Trophoblast cell (in vitro differentiated cells and primary cell): ENCODE results near the gene KCNQ2.

Experiments
- DNase-seq, 2 donors: peaks; one replicate each; pipeline ENCODE4 v3.0.0-alpha.2; 2016
- H2AFZ ChIP-seq: 2 replicates; pipeline ENCODE4 v1.6.1; 2013; ENCODE audit warnings: low read length, moderate library complexity, mild to moderate bottlenecking; ENCODE audit not compliant: insufficient read depth, poor library complexity
- H2AK5ac ChIP-seq: 2 replicates; pipeline ENCODE4 v1.6.1; 2013; ENCODE audit warnings: mild to moderate bottlenecking, low read length
- H2BK120ac ChIP-seq: 2 replicates; pipeline ENCODE4 v1.6.1; 2013; ENCODE audit warnings: low read length, mild to moderate bottlenecking, moderate library complexity; ENCODE audit not compliant: insufficient read depth, poor library complexity
- H2BK12ac ChIP-seq: 2 replicates; pipeline ENCODE4 v1.6.1; 2013; ENCODE audit warnings: mild to moderate bottlenecking, low read length, moderate library complexity
- H2BK5ac ChIP-seq: 2 replicates; pipeline ENCODE4 v1.6.1; 2013; ENCODE audit warnings: low read length, low read depth, moderate library complexity, mild to moderate bottlenecking; ENCODE audit not compliant: poor library complexity
- H3K14ac ChIP-seq: 2 replicates; pipeline ENCODE4 v1.6.1; 2013; ENCODE audit warnings: mild to moderate bottlenecking, low read length
- H3K18ac ChIP-seq: 2 replicates; pipeline ENCODE4 v1.6.1; 2013; ENCODE audit warnings: mild to moderate bottlenecking, low read length
- H3K23ac ChIP-seq: 2 replicates; pipeline ENCODE4 v1.6.1; 2013; ENCODE audit warnings: low read length
- H3K27ac ChIP-seq: 2 replicates; pipeline ENCODE4 v1.5.1; 2013; ENCODE audit warnings: low read depth, mild to moderate bottlenecking, inconsistent platforms, low read length, moderate library complexity
- H3K27me3 ChIP-seq: 2 replicates; pipeline ENCODE4 v1.6.1; 2013; ENCODE audit warnings: inconsistent platforms, mild to moderate bottlenecking, low read length, moderate library complexity; ENCODE audit not compliant: insufficient read depth
- H3K36me3 ChIP-seq, 2 experiments: 1 replicate in 1 of 2; 2 replicates in 1 of 2; pipeline ENCODE4 v1.6.1; 2013; ENCODE audit warnings: low read length in 2 of 2, mild to moderate bottlenecking in 2 of 2, moderate library complexity in 1 of 2; ENCODE audit not compliant: insufficient read depth in 2 of 2, control insufficient read depth in 1 of 2
- H3K4ac ChIP-seq: 2 replicates; pipeline ENCODE4 v1.6.1; 2013; ENCODE audit warnings: low read depth, mild to moderate bottlenecking, low read length, moderate library complexity
- H3K4me1 ChIP-seq, 2 experiments: 1 replicate in 1 of 2; 2 replicates in 1 of 2; pipeline ENCODE4 v1.6.1; 2013; ENCODE audit warnings: low read length in 2 of 2, mild to moderate bottlenecking in 2 of 2, moderate library complexity in 1 of 2; ENCODE audit not compliant: insufficient read depth in 2 of 2, control insufficient read depth in 1 of 2
- H3K4me2 ChIP-seq: 2 replicates; pipeline ENCODE4 v1.6.1; 2013; ENCODE audit warnings: inconsistent platforms, mild to moderate bottlenecking, low read length, moderate library complexity
- H3K4me3 ChIP-seq: 2 replicates; pipeline ENCODE4 v1.5.1; 2013; ENCODE audit warnings: mild to moderate bottlenecking, low read depth, low read length, inconsistent platforms
- H3K79me1 ChIP-seq: one replicate; pipeline ENCODE4 v1.6.1; 2013; ENCODE audit warnings: low read length
- H3K79me2 ChIP-seq: 2 replicates; pipeline ENCODE4 v1.6.1; 2013; ENCODE audit warnings: low read length, mild to moderate bottlenecking; ENCODE audit not compliant: control insufficient read depth, insufficient read depth, poor library complexity
- H3K9ac ChIP-seq: 2 replicates; pipeline ENCODE4 v1.6.1; 2013; ENCODE audit warnings: mild to moderate bottlenecking, low read length
- H3K9me3 ChIP-seq: 2 replicates; pipeline ENCODE4 v1.6.1; 2013; ENCODE audit warnings: low read depth, mild to moderate bottlenecking, control low read depth, inconsistent platforms, low read length; ENCODE audit not compliant: insufficient read depth
- H4K12ac ChIP-seq: 2 replicates; pipeline ENCODE4 v1.6.1; 2013; ENCODE audit warnings: low read depth, mild to moderate bottlenecking, low read length, moderate library complexity
- H4K8ac ChIP-seq: 2 replicates; pipeline ENCODE4 v1.6.1; 2013; ENCODE audit warnings: low read depth, mild to moderate bottlenecking, low read length, moderate library complexity
- H4K91ac ChIP-seq: one replicate; pipeline ENCODE4 v1.6.1; 2013; ENCODE audit warnings: low read depth, mild to moderate bottlenecking, low read length, moderate library complexity
- WGBS: extraction: QIAGEN DNeasy Blood & Tissue Kit; methylation state at CpG from one replicate; pipeline ENCODE4 v1.1.7; 2013; ENCODE audit warnings: missing lambda C conversion rate; ENCODE audit not compliant: insufficient read length, insufficient coverage; ENCODE audit errors: extremely low coverage; 5-methylcytosine and 5-hydroxymethylcytosine counted together

The KCNQ2 gene

GRCh38 chr20:63421094-63421692 lies 51.3 kb downstream of the KCNQ2 start:
- Histone ChIP-seq H3K23ac (no peak overlapping the region), H2BK12ac (no peak overlapping the region), H3K36me3 (no peaks in the 10 kb centered on the region), H3K4ac (no peak overlapping the region), H4K8ac (no peak overlapping the region), H3K79me2 (no peaks in the 10 kb centered on the region), H3K79me1 (no peaks in the 10 kb centered on the region), H3K27ac (no peak overlapping the region), H2BK5ac (no peak overlapping the region), H3K27me3 (no peaks in the 10 kb centered on the region), H3K4me2 (no peak overlapping the region), H3K9ac (no peak overlapping the region), H3K9me3 (peaks cover 3% of the 10 kb centered on the region), H2AK5ac (no peak overlapping the region), H4K12ac (no peak overlapping the region), H4K91ac (no peak overlapping the region), H3K18ac (no peak overlapping the region), H2BK120ac (no peak overlapping the region), H3K4me1 (no peaks in the 10 kb centered on the region), H2AFZ (no peak overlapping the region), H3K14ac (no peak overlapping the region), H3K4me3 (no peak overlapping the region)
- WGBS = no CpG with 5 or more reads among the region's 29 CpGs
- DNase-seq = no peak

- no peak overlapping the region for H3K14ac ChIP-seq
Observed at GRCh38 chr20:63420359-63421093, 51.9 kb downstream of the KCNQ2 start.

GRCh38 chr20:63419299-63419698 lies 53.2 kb downstream of the KCNQ2 start:
- no peak overlapping the region for H4K8ac ChIP-seq
- no peak overlapping the region for H2AK5ac ChIP-seq
- no peak overlapping the region for H2BK120ac ChIP-seq
- H3K14ac ChIP-seq = no peak overlapping the region
- H3K79me2 ChIP-seq = no peaks in the 10 kb centered on the region
- H3K4ac ChIP-seq = no peak overlapping the region
- H3K4me2 ChIP-seq = no peak overlapping the region
- no peaks in the 10 kb centered on the region for H3K79me1 ChIP-seq
- H3K4me1 ChIP-seq = no peaks in the 10 kb centered on the region
- H3K18ac ChIP-seq = no peak overlapping the region
- H3K9me3 ChIP-seq = no peaks in the 10 kb centered on the region
- no peak overlapping the region for H2BK5ac ChIP-seq
- no peak overlapping the region for H2AFZ ChIP-seq
- H3K27me3 ChIP-seq = no peaks in the 10 kb centered on the region
- DNase-seq = no peak
- no peaks in the 10 kb centered on the region for H3K36me3 ChIP-seq
- no CpG with 5 or more reads among the region's 24 CpGs for WGBS
- H3K23ac ChIP-seq = no peak overlapping the region
- no peak overlapping the region for H3K27ac ChIP-seq
- no peak overlapping the region for H4K91ac ChIP-seq
- H4K12ac ChIP-seq = no peak overlapping the region
- no peak overlapping the region for H3K9ac ChIP-seq
- H2BK12ac ChIP-seq = no peak overlapping the region
- H3K4me3 ChIP-seq = no peak overlapping the region

More at GRCh38 chr20:63420359-63421093, 51.9 kb downstream of the KCNQ2 start:
- Histone ChIP-seq H4K12ac (no peak overlapping the region), H3K9me3 (peaks cover 3% of the 10 kb centered on the region), H3K23ac (no peak overlapping the region), H3K4me3 (no peak overlapping the region), H3K18ac (no peak overlapping the region), H3K4ac (no peak overlapping the region), H2AK5ac (no peak overlapping the region), H2BK12ac (no peak overlapping the region), H3K27ac (no peak overlapping the region), H4K91ac (no peak overlapping the region), H3K79me2 (no peaks in the 10 kb centered on the region), H3K4me1 (no peaks in the 10 kb centered on the region), H3K79me1 (no peaks in the 10 kb centered on the region), H3K27me3 (no peaks in the 10 kb centered on the region), H2AFZ (no peak overlapping the region), H4K8ac (no peak overlapping the region), H3K36me3 (no peaks in the 10 kb centered on the region), H3K9ac (no peak overlapping the region), H2BK5ac (no peak overlapping the region), H3K4me2 (no peak overlapping the region), H2BK120ac (no peak overlapping the region)
- DNase-seq = no peak
- WGBS = no CpG with 5 or more reads among the region's 34 CpGs

DNA sequence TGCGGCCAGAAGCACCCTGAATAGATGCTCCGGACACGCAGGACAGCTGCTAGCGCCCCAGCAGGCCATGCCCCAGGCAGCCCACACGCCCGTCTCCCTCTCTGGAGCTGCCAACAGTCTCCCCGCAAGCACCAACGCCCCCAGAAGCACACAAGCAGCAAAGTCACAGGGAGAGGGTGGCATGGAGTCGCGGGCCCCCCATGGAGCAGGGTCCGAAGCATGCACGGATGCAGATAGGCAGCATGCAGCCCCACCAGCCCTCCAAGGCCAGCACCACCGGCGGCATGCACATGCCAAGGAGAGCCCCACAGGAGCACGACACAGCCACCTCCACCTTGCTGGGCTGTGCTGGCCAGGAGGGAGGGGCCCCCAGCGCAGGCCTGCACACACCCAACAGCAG lies 53.8 kb downstream of the KCNQ2 start:
- Histone ChIP-seq H2AFZ (no peak overlapping the region), H3K18ac (no peak overlapping the region), H3K4ac (no peak overlapping the region), H3K27ac (no peak overlapping the region), H3K4me1 (no peaks in the 10 kb centered on the region), H3K36me3 (no peaks in the 10 kb centered on the region), H4K8ac (no peak overlapping the region), H2AK5ac (no peak overlapping the region), H3K9ac (no peak overlapping the region), H4K91ac (no peak overlapping the region), H2BK12ac (no peak overlapping the region), H3K27me3 (no peaks in the 10 kb centered on the region), H2BK5ac (no peak overlapping the region), H3K79me2 (no peaks in the 10 kb centered on the region), H3K23ac (no peak overlapping the region), H4K12ac (no peak overlapping the region), H3K4me2 (no peak overlapping the region), H3K14ac (no peak overlapping the region), H3K4me3 (no peak overlapping the region), H3K9me3 (no peaks in the 10 kb centered on the region), H3K79me1 (no peaks in the 10 kb centered on the region), H2BK120ac (no peak overlapping the region)
- no peak for DNase-seq
- WGBS = no CpG with 5 or more reads among the region's 16 CpGs
